ENCODE data around the gene SHISAL2A. TPM values are rescaled to one million over a fixed set of nuclear protein-coding genes. Genes with fewer than 3 reads are reported as not detected.

SHISAL2A gene
- total and polyA plus RNA-seq, 2 donors (not counting 1 experiment from before 2014, with no cell fraction given), result not detected

DNA sequence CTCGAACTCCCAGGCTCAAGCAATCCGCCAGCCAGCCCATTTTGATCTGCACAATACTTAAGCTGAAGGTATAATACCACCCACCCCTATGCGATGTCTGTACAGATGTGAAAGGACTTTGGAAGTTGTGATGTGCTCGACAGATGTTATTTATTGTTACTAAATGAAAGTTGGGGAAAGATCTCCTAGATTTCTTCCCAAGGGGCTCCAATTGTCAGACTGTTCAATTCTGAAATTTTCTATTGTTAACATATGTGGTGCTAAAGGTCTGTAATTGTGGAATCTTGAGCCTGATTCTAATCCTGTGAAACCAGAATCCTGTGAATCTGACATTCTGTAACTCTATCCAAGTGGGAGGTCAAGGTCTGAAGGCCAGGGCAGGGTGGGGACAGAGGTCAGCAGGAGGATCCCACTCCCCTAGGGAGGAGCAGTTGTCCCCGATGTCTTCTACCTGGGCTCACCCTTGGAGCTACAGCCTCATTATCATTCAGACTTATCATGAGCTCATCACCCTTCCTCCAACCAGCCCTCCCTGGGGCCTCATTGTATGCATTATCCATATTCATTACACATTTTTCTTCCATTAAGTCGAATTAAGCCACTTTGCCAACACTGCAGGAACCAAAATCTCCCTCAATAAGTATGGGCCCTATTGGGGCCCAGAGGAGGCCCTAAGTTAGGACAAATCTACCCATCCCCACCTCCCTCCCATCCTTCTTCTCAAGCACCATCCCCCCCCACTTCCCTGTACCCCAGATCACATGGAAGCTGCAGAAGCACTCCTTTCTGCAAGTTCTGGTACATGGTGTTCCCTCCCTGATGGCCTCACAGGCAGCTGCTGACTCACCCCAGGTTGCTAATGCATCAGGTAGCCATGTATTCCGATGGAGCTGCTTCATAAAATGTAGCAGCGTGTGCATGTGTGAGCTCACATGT is 32.3 kb downstream of the SHISAL2A start:
- Histone ChIP-seq H3K4me2 (ENCODE audit: extremely low read depth, insufficient read depth, low read length) (no peak overlapping the region), H2AFZ (ENCODE audit: low read length) (no peak overlapping the region), H3K27ac (ENCODE audit: insufficient read depth, low read length) (no peak overlapping the region), H4K20me1 (ENCODE audit: control insufficient read depth, extremely low read depth, insufficient read depth, low read length) (no peaks in the 10 kb centered on the region), H3K79me2 (ENCODE audit: control insufficient read depth, insufficient read depth, low read length) (no peaks in the 10 kb centered on the region), H3K4me1 (ENCODE audit: control insufficient read depth, extremely low read depth, insufficient read depth, low read length) (peaks cover 4% of the 10 kb centered on the region), H3K9me3 (ENCODE audit: control insufficient read depth, insufficient read depth, low read depth, low read length) (no peaks in the 10 kb centered on the region), H3K36me3 (ENCODE audit: control insufficient read depth, insufficient read depth, low read length) (no peaks in the 10 kb centered on the region), H3K4me3 (replicated peaks in 1 of 4; ENCODE audit: control extremely low read depth in 1 of 4, insufficient read depth in 1 of 4, low read depth in 3 of 4, low read length in 4 of 4) (no peak overlapping the region), H3K9ac (ENCODE audit: insufficient read depth, low read length) (no peak overlapping the region), H3K27me3 (ENCODE audit: control insufficient read depth, insufficient read depth, low read length) (no peaks in the 10 kb centered on the region)
- TF ChIP-seq, protein P1, sequence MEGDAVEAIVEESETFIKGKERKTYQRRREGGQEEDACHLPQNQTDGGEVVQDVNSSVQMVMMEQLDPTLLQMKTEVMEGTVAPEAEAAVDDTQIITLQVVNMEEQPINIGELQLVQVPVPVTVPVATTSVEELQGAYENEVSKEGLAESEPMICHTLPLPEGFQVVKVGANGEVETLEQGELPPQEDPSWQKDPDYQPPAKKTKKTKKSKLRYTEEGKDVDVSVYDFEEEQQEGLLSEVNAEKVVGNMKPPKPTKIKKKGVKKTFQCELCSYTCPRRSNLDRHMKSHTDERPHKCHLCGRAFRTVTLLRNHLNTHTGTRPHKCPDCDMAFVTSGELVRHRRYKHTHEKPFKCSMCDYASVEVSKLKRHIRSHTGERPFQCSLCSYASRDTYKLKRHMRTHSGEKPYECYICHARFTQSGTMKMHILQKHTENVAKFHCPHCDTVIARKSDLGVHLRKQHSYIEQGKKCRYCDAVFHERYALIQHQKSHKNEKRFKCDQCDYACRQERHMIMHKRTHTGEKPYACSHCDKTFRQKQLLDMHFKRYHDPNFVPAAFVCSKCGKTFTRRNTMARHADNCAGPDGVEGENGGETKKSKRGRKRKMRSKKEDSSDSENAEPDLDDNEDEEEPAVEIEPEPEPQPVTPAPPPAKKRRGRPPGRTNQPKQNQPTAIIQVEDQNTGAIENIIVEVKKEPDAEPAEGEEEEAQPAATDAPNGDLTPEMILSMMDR (conservative IDR thresholded peaks at IDR 0.05 in 1 of 2, IDR thresholded peaks at IDR 0.05 in 1 of 2; ENCODE audit: low read depth in 1 of 2, low read length in 2 of 2), result no peak
- TF ChIP-seq EZH2 (IDR thresholded peaks at IDR 0.05; ENCODE audit: low read length, missing control alignments), result no peak
- no peak for DNase-seq (ENCODE audit: low read depth in 2 of 2)

DNA sequence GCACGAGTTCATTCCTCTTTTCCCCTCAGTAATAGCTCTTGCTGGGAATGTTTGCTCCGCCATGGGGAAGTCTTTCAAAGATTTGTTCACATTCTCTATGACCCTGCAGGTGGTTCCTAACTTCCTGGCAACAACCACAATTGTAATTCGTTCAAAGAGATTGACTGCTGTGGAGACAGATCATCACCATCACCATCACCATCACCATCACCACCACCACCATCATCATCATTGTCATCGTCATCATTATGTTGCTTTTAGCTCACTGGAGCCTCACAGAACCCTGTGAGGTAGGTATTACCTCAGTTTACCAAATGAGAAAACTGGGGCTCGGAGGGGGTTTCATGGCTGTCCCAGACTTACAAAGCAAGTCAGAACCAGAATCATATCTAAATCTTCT is 34.3 kb downstream of the SHISAL2A start:
- TF ChIP-seq, protein P1 (conservative IDR thresholded peaks at IDR 0.05 in 1 of 2, IDR thresholded peaks at IDR 0.05 in 1 of 2; ENCODE audit: low read depth in 1 of 2, low read length in 2 of 2), result no peak
- TF ChIP-seq EZH2 (IDR thresholded peaks at IDR 0.05; ENCODE audit: low read length, missing control alignments), result no peak
- no peak overlapping the region for H2AFZ ChIP-seq (ENCODE audit: low read length)
- DNase-seq (ENCODE audit: low read depth in 2 of 2), result no peak

DNA sequence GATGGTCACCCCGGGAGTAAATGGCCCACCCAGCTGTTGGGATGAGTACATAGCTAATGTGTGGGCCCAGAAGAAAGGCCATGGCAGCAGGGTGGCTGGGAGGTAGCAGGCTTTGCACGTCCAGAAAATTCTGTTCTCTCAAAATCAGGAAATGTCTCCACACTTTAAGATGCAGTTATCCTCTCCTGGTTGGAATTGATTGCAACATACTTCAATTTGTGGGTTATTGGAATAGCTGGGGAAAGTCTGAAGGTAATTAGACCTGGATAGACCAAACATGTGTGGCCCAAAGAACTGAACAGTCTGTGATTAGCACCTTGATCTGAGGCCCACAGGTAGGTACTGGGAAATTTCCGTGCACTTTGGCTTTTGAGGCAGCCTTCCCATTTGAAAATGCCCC is 35.0 kb downstream of the SHISAL2A start:
- H3K4me3 ChIP-seq (replicated peaks in 1 of 4; ENCODE audit: control extremely low read depth in 1 of 4, insufficient read depth in 1 of 4, low read depth in 3 of 4, low read length in 4 of 4), result no peak overlapping the region
- peaks cover 4% of the 10 kb centered on the region for H3K4me1 ChIP-seq (ENCODE audit: control insufficient read depth, extremely low read depth, insufficient read depth, low read length)
- H3K36me3 ChIP-seq (ENCODE audit: control insufficient read depth, insufficient read depth, low read length), result no peaks in the 10 kb centered on the region
- no peak for DNase-seq (ENCODE audit: low read depth in 2 of 2)
- H3K9me3 ChIP-seq (ENCODE audit: control insufficient read depth, insufficient read depth, low read depth, low read length), result no peaks in the 10 kb centered on the region
- no peak overlapping the region for H3K4me2 ChIP-seq (ENCODE audit: extremely low read depth, insufficient read depth, low read length)
- H3K27me3 ChIP-seq (ENCODE audit: control insufficient read depth, insufficient read depth, low read length), result no peaks in the 10 kb centered on the region
- no peaks in the 10 kb centered on the region for H4K20me1 ChIP-seq (ENCODE audit: control insufficient read depth, extremely low read depth, insufficient read depth, low read length)
- H2AFZ ChIP-seq (ENCODE audit: low read length), result no peak overlapping the region
- no peaks in the 10 kb centered on the region for H3K79me2 ChIP-seq (ENCODE audit: control insufficient read depth, insufficient read depth, low read length)
- TF ChIP-seq, protein P1 (conservative IDR thresholded peaks at IDR 0.05 in 1 of 2, IDR thresholded peaks at IDR 0.05 in 1 of 2; ENCODE audit: low read depth in 1 of 2, low read length in 2 of 2), result no peak
- no peak for TF ChIP-seq EZH2 (IDR thresholded peaks at IDR 0.05; ENCODE audit: low read length, missing control alignments)
- no peak overlapping the region for H3K9ac ChIP-seq (ENCODE audit: insufficient read depth, low read length)
- H3K27ac ChIP-seq (ENCODE audit: insufficient read depth, low read length), result no peak overlapping the region

More for the DNA sequence above, 34.3 kb downstream of the SHISAL2A start:
- Histone ChIP-seq H3K4me2 (ENCODE audit: extremely low read depth, insufficient read depth, low read length) (no peak overlapping the region), H3K27ac (ENCODE audit: insufficient read depth, low read length) (no peak overlapping the region), H3K36me3 (ENCODE audit: control insufficient read depth, insufficient read depth, low read length) (no peaks in the 10 kb centered on the region), H3K4me1 (ENCODE audit: control insufficient read depth, extremely low read depth, insufficient read depth, low read length) (peaks cover 4% of the 10 kb centered on the region), H3K9me3 (ENCODE audit: control insufficient read depth, insufficient read depth, low read depth, low read length) (no peaks in the 10 kb centered on the region), H3K9ac (ENCODE audit: insufficient read depth, low read length) (no peak overlapping the region), H3K79me2 (ENCODE audit: control insufficient read depth, insufficient read depth, low read length) (no peaks in the 10 kb centered on the region), H4K20me1 (ENCODE audit: control insufficient read depth, extremely low read depth, insufficient read depth, low read length) (no peaks in the 10 kb centered on the region), H3K4me3 (replicated peaks in 1 of 4; ENCODE audit: control extremely low read depth in 1 of 4, insufficient read depth in 1 of 4, low read depth in 3 of 4, low read length in 4 of 4) (no peak overlapping the region), H3K27me3 (ENCODE audit: control insufficient read depth, insufficient read depth, low read length) (no peaks in the 10 kb centered on the region)

Measured in fibroblast of lung (primary cell).